H1 (cell line): ENCODE results near the gene CAVIN2. TPM values are rescaled to one million over a fixed set of nuclear protein-coding genes. Genes with fewer than 3 reads are reported as not detected.

Source experiments
- CTCF ChIA-PET: fragments of 300-600 bp; sonication (Branson Sonifier 250); formaldehyde crosslinking; loops from one replicate; lab custom pipeline; 2021; ENCODE audit not compliant: partially characterized antibody; lab: Charles Lee
- POLR2A ChIA-PET: fragments of 300-600 bp; sonication (Branson Sonifier 250); formaldehyde crosslinking; loops from one replicate; lab custom pipeline; 2021; ENCODE audit warnings: inconsistent platforms; ENCODE audit not compliant: partially characterized antibody; lab: Charles Lee
- DNase-seq, 2 experiments: peaks; one replicate each; pipeline versions ENCODE4 v3.0.0 to v3.0.0-alpha.2; 2010 to 2022; ENCODE audit warnings: low spot score in 2 of 2, low read depth in 1 of 2, mixed read lengths in 1 of 2
- FAIRE-seq: peaks from 2 replicates; lab custom pipeline; 2011; peaks lifted over from hg19 to GRCh38; lab: Jason Lieb, UNC
- H2AFZ ChIP-seq: 2 replicates; pipeline ENCODE4 v1.8.1; 2012; ENCODE audit warnings: low read length, inconsistent platforms
- H2AK5ac ChIP-seq: 2 replicates; pipeline ENCODE4 v1.6.1; 2013; ENCODE audit warnings: low read depth, low read length
- H2BK120ac ChIP-seq: replicated peaks from 2 replicates; pipeline ENCODE3; 2013; ENCODE audit warnings: low read depth, low read length, inconsistent platforms
- H2BK12ac ChIP-seq: 2 replicates; pipeline ENCODE4 v1.6.1; 2013; ENCODE audit warnings: low read depth, low read length
- H2BK15ac ChIP-seq: 2 replicates; pipeline ENCODE4 v1.6.1; 2013; ENCODE audit warnings: low read length
- H2BK20ac ChIP-seq: 2 replicates; pipeline ENCODE4 v1.6.1; 2013; ENCODE audit warnings: low read length
- H2BK5ac ChIP-seq: 2 replicates; pipeline ENCODE4 v1.6.1; 2013; ENCODE audit warnings: low read depth, low read length
- H3K14ac ChIP-seq: 2 replicates; pipeline ENCODE4 v1.6.1; 2013; ENCODE audit warnings: inconsistent platforms; ENCODE audit not compliant: insufficient read length
- H3K18ac ChIP-seq: 2 replicates; pipeline ENCODE4 v1.6.1; 2013; ENCODE audit warnings: low read length; ENCODE audit errors: extremely low read depth
- H3K23ac ChIP-seq: 2 replicates; pipeline ENCODE4 v1.6.1; 2013; ENCODE audit warnings: inconsistent platforms; ENCODE audit not compliant: insufficient read length
- H3K23me2 ChIP-seq: 2 replicates; pipeline ENCODE4 v1.6.1; 2013; ENCODE audit warnings: low read depth, low read length
- H3K27ac ChIP-seq: 2 replicates; pipeline ENCODE4 v1.6.1; 2011; ENCODE audit warnings: low read depth, low read length, inconsistent platforms
- H3K27me3 ChIP-seq, 4 experiments: replicated peaks in 1 of 4; 1 replicate in 1 of 4; 2 replicates in 3 of 4; pipeline versions ENCODE4 v1.6.1 to v1.8.1; 2011 to 2013; ENCODE audit warnings: low read length in 3 of 4, mild to moderate bottlenecking in 3 of 4, inconsistent platforms in 2 of 4, mixed read lengths in 2 of 4, moderate library complexity in 1 of 4; ENCODE audit not compliant: control insufficient read depth in 3 of 4, insufficient read depth in 3 of 4; ENCODE audit errors: extremely low read depth in 1 of 4
- H3K36me3 ChIP-seq, 4 experiments: 2 replicates each; pipeline versions ENCODE4 v1.6.1 to v1.8.1; 2011 to 2013; ENCODE audit warnings: mild to moderate bottlenecking in 4 of 4, low read length in 3 of 4, moderate library complexity in 2 of 4, control low read depth in 1 of 4, inconsistent platforms in 1 of 4; ENCODE audit not compliant: insufficient read depth in 4 of 4, control insufficient read depth in 2 of 4
- H3K4ac ChIP-seq: replicated peaks from 2 replicates; pipeline ENCODE3; 2013; ENCODE audit warnings: low read length, low read depth, mixed read lengths, inconsistent platforms; ENCODE audit not compliant: insufficient read length
- H3K4me1 ChIP-seq, 4 experiments: replicated peaks in 1 of 4; 1 replicate in 1 of 4; 2 replicates in 3 of 4; pipeline versions ENCODE4 v1.6.1 to v1.8.1; 2011 to 2013; ENCODE audit warnings: low read length in 3 of 4, inconsistent platforms in 2 of 4, mixed read lengths in 1 of 4; ENCODE audit not compliant: insufficient read depth in 4 of 4, control insufficient read depth in 3 of 4
- H3K4me2 ChIP-seq, 2 experiments: 2 replicates each; pipeline versions ENCODE4 v1.6.1 to v1.8.1; 2011 to 2013; ENCODE audit warnings: low read depth in 2 of 2, low read length in 2 of 2, control low read depth in 1 of 2, inconsistent platforms in 1 of 2, mild to moderate bottlenecking in 1 of 2; ENCODE audit not compliant: insufficient read depth in 1 of 2
- H3K4me3 ChIP-seq, 4 experiments: fragments of 200-600, 300-600 bp in 1 of 4; sonication (generic), shearing (Covaris generic), sonication (Bioruptor Twin) in 1 of 4; 2 replicates each; pipeline versions ENCODE4 v1.5.1 to v1.8.1; 2011 to 2016; ENCODE audit warnings: low read length in 4 of 4, low read depth in 3 of 4, control low read depth in 2 of 4, inconsistent platforms in 2 of 4, mild to moderate bottlenecking in 2 of 4, mixed read lengths in 1 of 4, moderate library complexity in 1 of 4; ENCODE audit not compliant: insufficient read depth in 2 of 4; ENCODE audit errors: extremely low read depth in 1 of 4
- H3K56ac ChIP-seq: replicated peaks from 2 replicates; pipeline ENCODE3; 2013; ENCODE audit warnings: low read depth, mild to moderate bottlenecking, mixed read lengths, low read length, inconsistent platforms; ENCODE audit not compliant: insufficient read length
- H3K79me1 ChIP-seq: 2 replicates; pipeline ENCODE4 v1.6.1; 2013; ENCODE audit warnings: low read depth, low read length, control low read depth
- H3K79me2 ChIP-seq, 2 experiments: 2 replicates each; pipeline versions ENCODE4 v1.6.1 to v1.8.1; 2012 to 2013; ENCODE audit warnings: low read length in 2 of 2, mild to moderate bottlenecking in 2 of 2, inconsistent platforms in 1 of 2; ENCODE audit not compliant: insufficient read depth in 2 of 2, control insufficient read depth in 1 of 2
- H3K9ac ChIP-seq, 4 experiments: replicated peaks in 1 of 4; 1 replicate in 1 of 4; 2 replicates in 3 of 4; pipeline versions ENCODE4 v1.6.1 to v1.8.1; 2011 to 2013; ENCODE audit warnings: low read depth in 3 of 4, low read length in 3 of 4, control low read depth in 2 of 4, mild to moderate bottlenecking in 2 of 4, moderate library complexity in 2 of 4, inconsistent platforms in 1 of 4; ENCODE audit errors: extremely low read depth in 1 of 4
- H3K9me3 ChIP-seq, 2 experiments: 2 replicates each; pipeline versions ENCODE4 v1.6.1 to v1.8.1; 2012 to 2013; ENCODE audit warnings: mild to moderate bottlenecking in 2 of 2, moderate library complexity in 2 of 2, control low read depth in 1 of 2, inconsistent platforms in 1 of 2, low read depth in 1 of 2, low read length in 1 of 2, mixed read lengths in 1 of 2; ENCODE audit not compliant: insufficient read depth in 2 of 2
- H4K20me1 ChIP-seq, 2 experiments: replicated peaks in 1 of 2; 2 replicates each; pipeline versions ENCODE3 to v1.8.1; 2011 to 2013; ENCODE audit warnings: inconsistent platforms in 2 of 2, low read length in 2 of 2, mild to moderate bottlenecking in 1 of 2; ENCODE audit not compliant: insufficient read depth in 2 of 2, control insufficient read depth in 1 of 2
- H4K5ac ChIP-seq: 2 replicates; pipeline ENCODE4 v1.6.1; 2013; ENCODE audit warnings: low read length, low read depth, mixed read lengths, inconsistent platforms; ENCODE audit not compliant: insufficient read length
- H4K8ac ChIP-seq: 2 replicates; pipeline ENCODE4 v1.8.0; 2013; ENCODE audit warnings: mild to moderate bottlenecking, moderate library complexity, low read length, inconsistent platforms; ENCODE audit not compliant: insufficient read depth; ENCODE audit errors: extremely low read depth
- H4K91ac ChIP-seq: replicated peaks from 2 replicates; pipeline ENCODE3; 2013; ENCODE audit warnings: low read length, mixed read lengths, inconsistent platforms; ENCODE audit not compliant: insufficient read length
- BRCA1 ChIP-seq: IDR thresholded peaks from 2 replicates; pipeline ENCODE4 v1.6.1; 2012; ENCODE audit warnings: low read depth, low read length, improper control_type of control experiment
- CBX8 ChIP-seq: fragments of 300-800, 300-1000 bp; sonication (generic); IDR thresholded peaks from 2 replicates; pipeline ENCODE4 v1.7.1; 2016; ENCODE audit warnings: low read depth, low read length, borderline replicate concordance
- CREB1 ChIP-seq: IDR thresholded peaks from 2 replicates; pipeline ENCODE4 v1.6.1; 2012; ENCODE audit warnings: inconsistent platforms
- CTBP2 ChIP-seq: IDR thresholded peaks from 2 replicates; pipeline ENCODE4 v1.7.0; 2011; ENCODE audit warnings: borderline replicate concordance, mild to moderate bottlenecking, moderate library complexity, mixed read lengths, low read length; ENCODE audit not compliant: insufficient read depth, insufficient read length
- JUND ChIP-seq: IDR thresholded peaks from 2 replicates; pipeline ENCODE4 v1.6.1; 2011; ENCODE audit warnings: mild to moderate bottlenecking, improper control_type of control experiment, low read length
- PHF8 ChIP-seq: fragments of 200-600 bp; sonication (generic); conservative IDR thresholded peaks from 2 replicates; pipeline ENCODE4 v1.7.1; 2012; ENCODE audit warnings: low read depth, mild to moderate bottlenecking, inconsistent platforms, low read length, moderate library complexity
- SP1 ChIP-seq: IDR thresholded peaks from 2 replicates; pipeline ENCODE4 v1.6.1; 2011; ENCODE audit warnings: low read depth, low read length
- TAF7 ChIP-seq: optimal IDR thresholded peaks from 2 replicates; pipeline ENCODE3; 2011; ENCODE audit warnings: low read depth, mild to moderate bottlenecking, inconsistent platforms, low read length, moderate library complexity, borderline replicate concordance
- TEAD4 ChIP-seq: IDR thresholded peaks from 2 replicates; pipeline ENCODE4 v1.6.1; 2012; ENCODE audit warnings: low read depth, low read length, inconsistent platforms, mixed read lengths
- WGBS, 2 experiments: shearing (Covaris generic) in 1 of 2; methylation state at CpG; one replicate each; pipeline versions ENCODE4 v1.1.6 to v1.1.7; 2013 to 2015; ENCODE audit warnings: low lambda C conversion rate in 2 of 2, mixed read lengths in 2 of 2, inconsistent platforms in 1 of 2, low coverage in 1 of 2, missing lambda C conversion rate in 1 of 2; ENCODE audit not compliant: insufficient replicate concordance in 2 of 2, insufficient coverage in 1 of 2, insufficient read length in 1 of 2; ENCODE audit errors: extremely low coverage in 1 of 2, missing lambda C conversion rate in 1 of 2; 5-methylcytosine and 5-hydroxymethylcytosine counted together
- polyA plus RNA-seq, 7 experiments: library from polyadenylated mRNA; depleted of rRNA in 3 of 7; stranded (reverse) in 5 of 7; unstranded in 2 of 7; fragments of >200 nt in 5 of 7; fragments of 200-250 nt in 2 of 7; gene quantifications; 1 replicate in 5 of 7; 2 replicates in 1 of 7; 4 replicates in 1 of 7; pipeline versions ENCODE4 v1.2.1 to v1.2.3, GENCODE V29; 2011 to 2013; ENCODE audit warnings: missing spikeins in 2 of 7, mixed read lengths in 2 of 7
- total RNA-seq: library from RNA; stranded (reverse); fragmentation: NEBNext Ultra II Directional; extraction: Animal tissue kit (Norgen Biotek cat#: 25700); gene quantifications from 2 replicates; pipeline ENCODE4 v1.2.1, GENCODE V29; 2021

CAVIN2 gene
- total and polyA plus RNA-seq, 2 of the 8 experiments (the other 6 are each of a cell fraction or from before 2014, with no cell fraction given), result 0.03 TPM; not detected in 1

GRCh38 chr2:191863988-191864387 is 17.1 kb upstream of the CAVIN2 start:
- Histone ChIP-seq H3K4me3 (no peak overlapping the region), H4K8ac (no peak overlapping the region), H3K79me2 (no peaks in the 10 kb centered on the region), H3K27ac (no peak overlapping the region), H4K5ac (no peak overlapping the region), H3K9ac (no peak overlapping the region), H3K23me2 (no peaks in the 10 kb centered on the region), H3K23ac (no peak overlapping the region), H2BK120ac (no peak overlapping the region), H3K36me3 (no peaks in the 10 kb centered on the region), H2AFZ (no peak overlapping the region), H3K9me3 (no peaks in the 10 kb centered on the region), H3K56ac (no peak overlapping the region), H2BK12ac (no peak overlapping the region), H3K4me2 (no peak overlapping the region), H3K4me1 (peaks cover 0 to 2% (median 0%) of the 10 kb centered on the region in 4 experiments; a peak in 1 of 7 replicates), H2AK5ac (no peak overlapping the region), H3K79me1 (no peaks in the 10 kb centered on the region), H2BK20ac (no peak overlapping the region), H3K27me3 (no peaks in the 10 kb centered on the region), H4K91ac (no peak overlapping the region), H4K20me1 (no peaks in the 10 kb centered on the region), H2BK5ac (no peak overlapping the region), H3K18ac (no peak overlapping the region), H3K4ac (no peak overlapping the region), H2BK15ac (no peak overlapping the region), H3K14ac (no peak overlapping the region)
- ChIA-PET CTCF (interaction anchor here (0.6 to 6.6 kb wide), 3 partner anchors 51 to 299 kb away, joined by 3 to 55 read pairs (median 24); no protein-coding TSS in a partner anchor), POLR2A (no interaction called here)
- WGBS, 2 experiments, result 92% methylated on average over 2 of the region's 2 CpGs; no CpG with 5 or more reads in 1 of the 2 experiments
- no peak for DNase-seq
- FAIRE-seq, result no peak
- TF ChIP-seq JUND, result no peak
- TF ChIP-seq CREB1, result no peak
- TF ChIP-seq TEAD4, result no peak
- TF ChIP-seq CBX8, result no peak
- TF ChIP-seq BRCA1, result no peak
- no peak for TF ChIP-seq CTBP2
- TF ChIP-seq SP1, result no peak
- TF ChIP-seq TAF7, result no peak
- no peak for TF ChIP-seq PHF8
